ENCODE measurements around the gene FSTL4.
"Not testable (repeated sequence)": the region's sequence is repeated elsewhere in the genome, so short reads cannot be mapped to it uniquely, and the experiment has no call there.

FSTL4 gene

DNA sequence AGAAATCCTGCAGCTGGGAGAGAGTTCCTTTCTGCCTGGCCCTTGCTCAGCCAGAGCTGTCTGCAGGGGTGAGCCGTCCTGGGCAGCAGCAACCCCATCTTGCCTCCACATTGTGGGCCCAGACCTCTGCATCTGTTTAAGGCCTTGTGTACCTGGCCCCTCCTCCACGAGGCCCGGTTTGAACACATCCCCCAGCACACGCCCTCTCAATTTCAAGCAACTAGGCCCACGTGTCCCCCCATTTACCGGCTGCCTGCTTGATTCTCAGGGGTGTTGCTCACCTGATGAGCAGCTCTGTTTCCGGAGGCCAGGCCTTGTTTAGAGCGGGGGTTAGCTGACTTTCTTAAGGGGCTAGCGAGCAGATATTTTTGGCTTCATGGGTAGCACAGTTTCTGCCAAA is 378.7 kb downstream of the FSTL4 start:
- DNase-seq = no peak

- no peak for DNase-seq
Observed at GRCh38 chr5:133232911-133233310, 379.4 kb downstream of the FSTL4 start.

DNA sequence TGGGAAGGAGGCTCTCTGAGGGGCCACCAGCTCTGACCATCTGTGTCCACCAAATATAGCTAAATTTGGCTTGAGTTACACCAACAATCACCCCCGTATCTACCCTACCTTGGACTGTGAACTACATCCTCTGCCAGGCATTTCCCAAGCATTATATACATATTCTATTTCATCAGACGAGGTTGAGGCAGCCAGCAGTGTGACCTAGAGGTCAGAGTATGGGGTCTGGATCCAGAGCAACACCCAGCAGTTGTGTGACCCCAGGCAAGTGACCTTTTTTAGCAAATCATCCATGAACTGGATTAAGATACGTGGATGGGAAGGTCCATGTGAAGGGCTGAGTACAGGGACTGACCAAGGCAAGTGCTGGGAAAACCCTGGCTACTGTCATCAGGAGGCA is 379.9 kb downstream of the FSTL4 start:
- DNase-seq = no peak

DNA sequence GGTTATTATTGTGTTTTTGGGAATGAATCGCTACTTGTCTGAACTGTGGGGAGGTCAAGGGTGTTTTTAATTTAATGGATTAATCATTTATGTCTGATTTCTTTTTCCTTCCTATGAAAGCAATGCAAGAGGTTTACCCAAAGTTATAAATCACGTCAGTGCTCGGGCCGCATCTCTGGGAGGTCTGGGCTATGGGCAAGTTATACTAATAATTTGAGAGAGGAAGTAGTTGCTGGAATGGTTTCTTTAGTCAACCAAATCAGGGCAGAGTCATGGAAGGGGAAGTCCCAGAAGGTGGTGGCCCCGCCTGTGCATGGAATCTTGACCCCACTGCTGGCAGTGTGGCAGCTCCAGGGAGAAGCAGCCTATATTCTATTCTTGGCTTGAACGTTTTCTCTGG is 380.3 kb downstream of the FSTL4 start:
- no peak for DNase-seq

DNA sequence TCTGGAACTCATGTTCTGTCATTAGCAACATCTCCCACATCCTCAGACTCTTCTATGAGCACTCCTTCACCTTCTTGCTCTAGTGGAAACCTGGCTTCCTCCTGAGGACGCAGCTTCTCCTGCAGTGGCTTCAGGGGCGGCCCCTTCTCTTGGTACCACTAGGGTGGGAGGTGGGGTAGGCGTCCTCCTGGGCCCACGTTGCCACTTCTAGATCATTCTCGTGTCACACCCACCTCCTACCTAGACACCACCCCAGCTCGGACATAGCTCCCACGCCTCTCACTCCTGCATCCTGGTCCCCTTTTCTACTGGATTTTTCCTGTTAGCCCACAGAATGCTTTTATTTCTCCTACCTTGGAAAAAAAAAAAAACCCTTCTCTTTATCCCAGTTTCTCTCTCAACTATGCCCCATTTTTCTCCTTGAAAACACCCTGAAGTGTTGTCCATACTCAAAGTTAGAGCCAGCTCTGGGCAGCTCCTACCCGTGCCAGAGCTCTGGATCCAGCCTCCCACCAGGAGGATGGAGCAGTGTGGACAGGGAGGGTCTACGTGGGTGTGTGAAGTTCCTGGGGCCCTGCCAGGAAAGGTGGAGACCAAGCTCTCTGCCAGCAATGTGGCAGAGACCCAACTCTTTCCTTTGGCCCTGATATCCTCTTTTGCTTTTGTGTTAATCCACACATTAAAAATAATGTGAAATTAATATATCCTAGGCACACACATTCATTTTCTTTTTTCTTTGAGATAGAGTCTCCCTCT is 381.3 kb downstream of the FSTL4 start:
- DNase-seq = no peak

GRCh38 chr5:133229931-133230664 is 382.2 kb downstream of the FSTL4 start:
- no peak for DNase-seq

DNA sequence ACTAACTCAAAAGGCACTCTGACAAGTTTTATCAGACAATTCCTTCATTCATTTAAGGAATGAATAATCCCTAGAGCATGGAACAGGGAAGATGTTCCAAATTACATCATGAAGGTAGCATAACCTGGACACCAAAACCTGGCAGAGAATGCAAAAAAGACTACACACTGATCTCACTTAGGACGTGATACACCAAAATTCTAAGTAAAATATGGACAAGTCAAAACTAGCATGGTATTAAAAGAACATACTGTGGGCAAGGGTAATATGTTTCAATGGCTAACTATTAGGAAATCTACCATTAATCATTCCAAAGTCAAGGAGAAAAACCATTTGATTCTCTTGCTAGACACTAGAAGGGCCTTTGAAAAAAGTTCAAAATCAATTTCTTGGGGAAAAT is 384.0 kb downstream of the FSTL4 start:
- no peak for DNase-seq

DNA sequence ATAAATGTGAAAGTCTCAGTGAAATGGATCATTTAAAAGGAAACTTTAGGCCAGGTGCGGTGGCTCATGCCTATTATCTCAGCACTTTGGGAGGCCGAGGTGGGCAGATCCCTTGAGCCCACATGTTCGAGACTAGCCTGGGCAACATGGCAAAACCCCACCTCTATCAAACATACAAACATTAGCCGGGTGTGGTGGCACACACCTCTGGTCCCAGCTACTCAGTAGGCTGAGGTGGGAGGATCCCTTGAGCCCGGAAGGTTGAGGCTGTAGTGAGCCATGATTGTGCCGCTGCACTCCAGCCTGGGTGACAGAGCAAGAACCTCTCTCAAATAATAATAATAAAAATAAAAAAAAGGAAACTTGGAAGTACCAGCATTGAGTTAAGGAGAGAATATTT is 384.4 kb downstream of the FSTL4 start:
- DNase-seq = no peak

GRCh38 chr5:133227082-133227481 is 385.3 kb downstream of the FSTL4 start:
- DNase-seq = no peak

GRCh38 chr5:133226186-133226585 is 386.2 kb downstream of the FSTL4 start:
- DNase-seq = no peak

DNA sequence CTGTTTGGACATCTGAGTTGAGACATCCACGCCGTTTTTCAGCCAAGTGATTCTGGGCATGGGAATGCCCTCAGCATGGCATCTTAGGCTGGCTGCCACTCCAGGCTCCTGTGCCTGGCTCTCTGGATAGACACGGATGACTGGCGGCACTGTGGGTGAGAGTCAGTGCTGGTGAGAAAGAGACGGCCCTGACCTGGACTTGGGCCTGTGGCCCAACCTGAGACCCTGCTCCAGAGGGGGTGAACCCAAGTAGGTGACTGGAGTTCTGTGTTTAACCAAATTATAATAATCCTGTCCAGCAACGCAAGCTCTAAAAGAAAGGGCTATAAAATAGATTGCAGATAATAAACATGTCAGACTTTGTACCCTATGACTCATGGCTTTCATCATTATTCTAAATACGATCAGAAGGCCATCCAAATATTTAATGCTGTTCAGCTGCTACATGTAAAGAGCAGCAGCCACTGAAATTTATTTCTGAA is 386.6 kb downstream of the FSTL4 start:
- DNase-seq = no peak

DNA sequence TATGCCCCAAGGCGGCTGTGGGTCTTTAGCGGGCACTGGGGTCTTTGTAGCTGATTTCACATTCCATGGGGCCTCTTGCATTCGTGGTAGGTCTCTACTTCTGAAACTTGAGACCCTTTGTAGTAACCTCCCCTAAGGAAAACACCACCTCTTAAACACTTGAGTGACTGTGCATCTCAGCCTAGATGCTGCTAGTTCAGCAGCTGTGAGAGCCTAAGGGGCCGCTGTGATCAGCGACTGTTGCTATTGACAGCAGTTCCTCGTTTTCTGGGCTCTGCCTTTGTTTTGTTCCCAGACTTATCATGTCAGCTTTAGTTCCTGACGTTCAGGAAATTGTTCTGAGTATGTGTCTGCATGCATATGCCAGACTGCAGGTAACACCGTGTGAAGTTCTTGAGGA is 389.4 kb downstream of the FSTL4 start:
- DNase-seq = no peak

DNA sequence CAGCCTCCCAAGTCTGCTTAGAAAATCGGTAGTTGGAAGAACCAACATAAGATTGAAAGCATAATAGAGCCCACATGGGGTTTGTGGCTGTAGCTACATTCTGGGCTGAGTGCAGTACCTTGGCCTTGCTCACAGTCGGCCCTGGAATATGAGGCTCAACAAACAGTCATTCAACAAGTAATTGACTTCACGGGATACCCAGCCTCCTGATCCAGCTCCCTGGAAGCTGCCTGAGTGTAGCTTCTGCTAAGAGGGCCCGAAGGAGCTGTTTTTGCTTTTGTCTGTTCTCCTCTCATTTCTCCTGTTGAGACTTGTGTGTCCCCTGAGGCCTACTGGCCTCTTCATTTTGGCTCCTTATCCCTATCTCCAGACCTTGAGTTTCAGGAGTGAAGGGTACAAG is 389.8 kb downstream of the FSTL4 start:
- DNase-seq = no peak

- no peak for DNase-seq
Observed at GRCh38 chr5:133222040-133222439, 390.3 kb downstream of the FSTL4 start.

DNA sequence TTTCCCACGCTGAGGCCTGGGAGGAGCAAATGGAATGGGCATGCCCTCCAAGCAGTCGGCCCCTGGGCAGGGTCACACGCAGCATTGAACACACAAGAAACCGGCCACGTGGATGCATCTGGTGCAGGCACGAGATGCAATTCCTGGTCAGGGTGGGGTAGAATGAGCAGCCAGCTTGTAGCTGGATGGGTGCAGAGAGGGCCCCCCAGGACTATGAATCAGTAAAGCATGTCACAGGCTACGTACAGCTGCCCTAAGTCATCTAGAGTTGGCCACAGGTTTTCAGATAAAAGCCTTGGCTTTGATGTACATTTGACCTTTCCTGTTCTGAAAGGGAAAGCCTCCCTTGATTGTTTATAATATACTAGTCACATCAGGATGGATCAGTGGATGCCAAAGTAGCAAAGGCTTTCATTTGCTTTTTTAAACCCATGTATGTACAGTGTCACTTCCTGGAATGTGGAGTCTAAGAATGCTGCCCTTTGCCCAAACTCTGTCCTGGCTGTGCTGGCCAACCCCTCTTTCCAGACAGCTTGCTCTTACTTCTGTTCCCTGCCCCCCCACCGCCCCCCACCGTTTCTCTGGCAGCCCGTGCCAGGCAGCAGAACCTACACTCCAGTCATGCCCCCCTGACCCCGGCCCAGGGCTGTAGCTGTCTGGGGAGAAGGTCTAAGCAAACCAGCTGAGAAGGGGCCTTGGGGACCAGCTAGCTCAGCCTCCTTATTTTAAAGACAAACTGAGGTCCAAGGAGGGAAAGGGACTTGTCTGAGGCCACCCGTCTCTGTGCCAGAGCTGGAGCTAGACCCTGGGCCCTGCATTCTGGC is 391.3 kb downstream of the FSTL4 start:
- no peak for DNase-seq

DNA sequence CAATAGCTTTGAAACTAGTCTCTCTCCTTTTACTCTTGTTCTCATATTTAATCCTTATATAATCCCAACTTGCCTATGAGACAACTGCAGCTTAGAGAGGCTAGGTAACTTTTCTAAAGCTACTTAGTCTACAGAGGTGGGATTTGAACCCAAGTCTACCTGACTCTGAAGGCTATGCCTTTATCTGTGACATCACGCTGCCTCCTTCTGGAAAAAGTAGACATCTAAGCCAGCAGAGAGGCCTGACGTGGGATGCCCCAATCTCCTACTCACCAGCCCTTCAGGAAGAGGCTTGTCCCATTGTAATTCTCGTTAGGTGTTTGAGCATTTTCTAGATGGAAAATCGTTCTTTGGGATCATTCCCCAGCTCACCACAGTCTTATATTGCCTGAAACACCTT is 393.0 kb downstream of the FSTL4 start:
- DNase-seq = no peak

DNA sequence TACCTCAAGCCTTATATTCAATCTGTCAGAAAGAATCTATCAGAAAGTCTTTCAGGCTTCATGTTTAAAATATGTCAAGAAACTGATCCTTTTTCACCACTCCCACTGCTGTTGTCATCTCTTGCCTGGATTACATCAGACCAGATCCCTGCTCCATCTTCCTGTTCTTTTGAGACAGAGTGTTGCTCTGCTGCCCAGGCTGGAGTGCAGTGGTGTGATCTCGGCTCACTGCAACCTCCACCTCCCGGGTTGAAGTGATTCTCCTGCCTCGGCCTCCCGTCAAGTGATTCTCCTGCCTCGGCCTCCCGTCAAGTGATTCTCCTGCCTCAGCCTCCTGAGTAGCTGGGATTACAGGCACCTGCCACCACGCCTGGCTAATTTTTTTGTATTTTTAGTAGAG is 396.2 kb downstream of the FSTL4 start:
- DNase-seq = not testable (repeated sequence)

GRCh38 chr5:133214153-133214820 is 398.1 kb downstream of the FSTL4 start:
- DNase-seq = no peak

DNA sequence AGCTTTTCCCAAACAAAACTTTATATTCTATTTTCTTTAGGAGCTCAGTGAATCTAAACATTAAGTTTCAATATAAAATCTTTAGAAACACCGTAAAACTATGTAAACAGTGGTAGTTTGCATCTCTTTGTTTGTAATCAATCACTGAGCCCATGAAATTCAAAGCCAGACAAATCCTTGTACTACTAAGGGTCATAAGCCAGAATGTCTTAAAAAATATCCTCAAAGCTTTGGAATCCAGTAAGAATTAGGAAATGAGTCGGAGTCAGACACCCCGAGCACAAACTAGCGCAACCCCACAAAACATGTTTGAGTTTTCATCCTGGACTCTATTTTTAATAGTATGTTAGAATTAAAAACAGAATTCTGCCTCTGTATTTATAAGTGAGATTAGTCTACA is 406.7 kb downstream of the FSTL4 start:
- no peak for DNase-seq

DNA sequence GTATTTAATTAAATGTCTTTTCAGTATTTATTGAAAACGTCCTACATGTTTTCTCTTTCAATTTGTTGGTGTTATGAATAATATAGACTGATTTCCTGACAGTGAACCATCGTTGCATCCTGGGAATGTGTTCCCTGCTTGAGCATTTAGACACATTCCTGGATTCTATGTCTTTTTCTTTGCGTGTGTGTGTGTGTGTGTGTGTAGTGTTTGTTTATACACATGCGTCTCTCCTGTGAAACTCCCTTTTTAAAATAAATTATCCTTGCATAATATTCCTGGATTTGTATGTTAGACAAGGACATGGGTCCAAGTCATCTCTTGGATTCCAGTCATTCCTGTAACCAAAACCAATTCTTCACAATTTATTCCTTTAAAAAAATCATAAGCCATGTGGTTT is 407.1 kb downstream of the FSTL4 start:
- no peak for DNase-seq

DNA sequence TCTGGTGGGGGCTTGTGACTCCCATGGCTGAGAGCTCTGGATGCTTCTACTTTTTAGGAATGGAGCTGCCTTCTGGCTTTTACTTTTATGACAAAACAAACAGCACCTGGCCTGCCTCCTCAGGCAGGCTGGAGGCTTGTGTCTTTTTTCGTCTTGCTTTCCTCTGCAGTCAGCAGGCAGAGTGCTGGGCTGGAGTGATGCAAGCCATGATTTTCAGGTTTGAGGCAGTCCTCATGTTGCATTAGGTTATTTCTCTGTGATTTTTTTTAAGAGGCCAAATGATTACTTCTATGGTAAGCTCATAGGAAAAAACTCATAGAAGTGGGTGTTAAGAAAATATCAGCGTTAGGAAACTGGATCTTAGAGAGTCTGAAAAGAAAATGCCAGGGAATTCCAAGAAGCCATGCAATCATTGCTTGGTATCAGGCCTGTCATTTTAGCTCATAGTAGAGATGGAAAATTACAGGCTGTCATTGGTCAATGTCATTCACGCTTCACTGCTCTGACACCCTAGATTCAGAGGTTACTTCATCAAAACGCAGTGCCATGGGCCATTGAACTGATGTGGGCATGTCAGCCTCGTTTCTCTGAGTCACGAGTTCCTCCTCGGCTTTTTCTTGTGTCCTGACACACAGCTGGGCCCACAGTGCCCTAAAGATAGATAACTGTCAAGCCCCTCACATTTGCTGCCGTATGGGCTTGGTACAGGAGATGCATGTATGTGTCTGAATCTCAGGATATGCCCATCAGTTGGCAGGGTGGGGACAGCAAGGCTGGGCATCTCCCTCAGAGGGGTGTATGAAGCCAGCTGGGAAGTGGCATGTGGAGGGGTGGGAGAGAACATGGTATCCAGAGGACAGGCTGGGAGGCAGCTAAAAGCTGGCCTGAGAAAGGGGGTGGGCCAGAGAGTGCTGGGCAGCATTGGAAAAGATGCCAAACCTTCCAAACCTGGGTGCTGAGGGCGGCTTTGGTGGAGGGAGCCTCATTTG is 408.7 kb downstream of the FSTL4 start:
- DNase-seq = no peak

All from activated gamma-delta T cell treated with Interleukin-2 at 50 U/mL for 16 hours (primary cell).